GM18502 (cell line): Measurements from ENCODE around the gene APLNR.

ENCODE experiments used
- ATAC-seq: cut with Tn5 transposase; IDR thresholded peaks from one replicate; pipeline ENCODE4 v1.9.1; 2021; ENCODE audit warnings: mild to moderate bottlenecking; ENCODE audit not compliant: unreplicated experiment, poor library complexity

The APLNR gene

DNA sequence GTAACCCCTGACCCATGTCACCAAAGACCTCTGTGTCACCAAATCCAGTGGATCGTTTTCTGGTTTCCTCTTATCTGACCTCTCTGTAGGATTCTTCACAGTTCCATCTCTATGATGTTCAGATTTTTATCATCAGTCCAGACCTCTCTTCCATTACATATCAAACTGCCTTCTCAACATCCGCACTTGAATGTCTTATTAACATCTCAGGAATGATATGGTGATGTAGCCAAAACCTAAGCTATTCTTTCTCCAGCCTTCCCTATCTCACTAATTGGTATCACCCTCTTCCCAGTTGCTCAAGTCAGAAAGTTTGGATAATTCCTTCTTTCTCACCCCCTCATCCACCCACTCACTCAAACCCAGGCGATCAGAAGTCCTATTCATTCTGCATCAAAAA lies 13.4 kb downstream of the APLNR start:
- no peak for ATAC-seq

DNA sequence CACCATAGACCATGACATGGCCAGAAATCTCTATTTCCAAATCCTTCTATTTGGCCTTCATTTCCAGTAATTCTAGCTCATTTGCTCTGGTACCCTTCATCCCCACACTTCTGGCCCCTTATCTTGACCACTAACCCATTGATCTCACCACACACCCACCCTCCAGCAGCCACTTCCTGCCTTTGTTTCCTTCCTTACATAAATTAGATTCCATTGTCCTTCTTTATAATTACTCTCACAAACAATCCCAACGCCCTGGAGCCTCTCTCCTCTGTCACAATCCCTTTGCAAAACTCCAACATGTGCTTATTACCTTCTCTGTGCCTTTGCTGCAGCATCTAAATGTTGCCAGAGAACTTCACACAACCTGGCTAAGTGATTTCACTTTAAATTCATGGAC lies 14.8 kb downstream of the APLNR start:
- no peak for ATAC-seq

DNA sequence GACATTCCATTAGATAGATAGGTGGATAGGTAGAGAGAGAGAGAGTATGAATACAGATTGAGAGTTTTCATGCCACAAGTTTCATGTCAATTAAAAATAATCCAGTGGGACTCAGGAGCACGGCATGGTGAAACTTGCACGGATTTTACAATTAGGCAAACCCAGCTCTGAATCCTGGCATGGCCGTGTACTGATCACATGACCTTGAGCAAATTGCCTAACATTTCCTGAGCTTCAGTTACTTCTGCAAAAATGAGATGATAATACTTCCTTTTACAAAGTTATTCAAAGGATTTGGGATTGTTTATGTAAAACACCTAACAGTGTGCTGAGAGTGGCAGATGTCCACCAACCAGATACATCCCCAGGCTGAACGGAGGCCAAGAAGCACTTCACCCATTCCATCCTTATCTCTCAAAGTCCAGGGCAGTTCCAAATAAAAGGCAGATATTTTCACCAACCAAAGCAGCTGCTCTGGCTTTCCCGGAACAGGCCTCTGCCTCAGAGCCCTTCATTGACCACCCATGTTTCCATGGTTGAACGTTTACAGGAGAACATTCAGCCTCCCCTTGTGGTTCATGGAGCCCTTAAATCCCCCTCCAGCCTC lies 17.9 kb downstream of the APLNR start:
- no peak for ATAC-seq

DNA sequence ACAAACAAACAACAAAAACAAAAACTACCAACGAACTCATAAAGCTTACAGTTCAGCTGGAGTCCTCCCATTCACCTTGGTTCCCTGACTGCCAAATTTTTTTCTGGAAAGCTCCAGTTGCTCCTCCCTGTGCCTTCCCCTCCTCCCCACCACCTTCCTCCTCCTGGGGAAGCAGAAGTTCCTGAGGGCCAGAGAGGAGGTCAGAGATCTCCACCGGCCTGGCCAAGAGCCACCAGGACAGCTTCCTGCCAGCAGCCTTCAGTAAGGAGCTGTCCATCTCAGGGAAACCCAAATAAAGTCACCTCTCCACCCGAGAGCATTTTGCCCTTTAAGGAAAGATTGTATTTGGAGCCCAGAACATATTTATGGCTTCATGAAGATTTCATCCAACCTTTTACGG lies 20.0 kb downstream of the APLNR start:
- ATAC-seq = no peak

DNA sequence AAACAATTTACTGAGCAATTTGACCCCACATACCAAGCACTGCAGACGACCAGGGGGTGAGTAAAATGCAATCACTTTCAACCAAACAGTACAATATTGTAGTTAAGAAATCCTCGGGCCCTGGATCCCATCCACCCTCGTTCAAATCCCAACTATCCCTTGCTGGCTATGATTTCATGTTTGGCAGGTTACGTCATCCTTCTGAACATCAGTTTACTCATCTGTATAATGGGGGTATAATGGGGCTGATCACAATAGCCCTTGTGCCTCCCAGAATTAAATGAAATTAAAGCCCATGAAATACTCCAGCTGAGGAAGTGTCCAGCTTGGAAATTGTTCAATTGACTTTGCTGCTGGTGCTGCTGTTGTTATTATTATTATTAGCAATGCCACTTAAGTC lies 20.6 kb downstream of the APLNR start:
- ATAC-seq = no peak

DNA sequence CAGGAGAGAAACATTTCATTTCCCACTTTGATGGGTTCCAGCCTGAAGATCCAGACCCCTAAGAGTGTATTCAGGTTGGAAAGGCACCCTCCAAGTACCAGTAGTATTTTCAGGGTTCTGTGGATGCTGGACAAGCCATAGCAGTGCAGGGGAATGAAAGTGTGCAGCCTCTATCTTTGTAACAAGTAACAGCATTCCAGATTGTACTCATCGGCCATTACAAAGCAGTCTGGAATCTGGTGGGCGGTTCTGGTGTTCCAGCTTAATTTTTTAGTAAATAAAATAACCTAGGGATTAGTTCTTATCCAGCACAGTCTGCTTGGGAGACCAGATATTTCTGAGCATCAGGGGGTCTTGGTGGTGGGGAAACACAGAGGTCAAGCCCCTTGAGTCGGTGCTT lies 22.6 kb downstream of the APLNR start:
- no peak for ATAC-seq

DNA sequence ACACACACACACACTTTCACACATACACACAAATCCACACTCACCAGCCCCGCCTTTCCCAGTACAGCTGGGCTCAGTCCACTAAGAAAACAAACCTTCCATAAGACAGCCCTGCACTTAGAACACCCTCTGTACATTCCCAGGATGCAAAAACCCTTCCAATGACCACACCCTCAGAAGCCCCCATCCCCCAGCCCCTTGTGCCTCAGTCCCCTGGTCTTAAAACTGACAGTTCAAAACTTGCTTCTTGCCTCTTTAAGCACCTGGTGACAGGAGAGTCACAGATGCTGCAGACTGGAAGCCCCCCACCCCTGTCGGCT lies 23.0 kb downstream of the APLNR start:
- ATAC-seq = no peak

DNA sequence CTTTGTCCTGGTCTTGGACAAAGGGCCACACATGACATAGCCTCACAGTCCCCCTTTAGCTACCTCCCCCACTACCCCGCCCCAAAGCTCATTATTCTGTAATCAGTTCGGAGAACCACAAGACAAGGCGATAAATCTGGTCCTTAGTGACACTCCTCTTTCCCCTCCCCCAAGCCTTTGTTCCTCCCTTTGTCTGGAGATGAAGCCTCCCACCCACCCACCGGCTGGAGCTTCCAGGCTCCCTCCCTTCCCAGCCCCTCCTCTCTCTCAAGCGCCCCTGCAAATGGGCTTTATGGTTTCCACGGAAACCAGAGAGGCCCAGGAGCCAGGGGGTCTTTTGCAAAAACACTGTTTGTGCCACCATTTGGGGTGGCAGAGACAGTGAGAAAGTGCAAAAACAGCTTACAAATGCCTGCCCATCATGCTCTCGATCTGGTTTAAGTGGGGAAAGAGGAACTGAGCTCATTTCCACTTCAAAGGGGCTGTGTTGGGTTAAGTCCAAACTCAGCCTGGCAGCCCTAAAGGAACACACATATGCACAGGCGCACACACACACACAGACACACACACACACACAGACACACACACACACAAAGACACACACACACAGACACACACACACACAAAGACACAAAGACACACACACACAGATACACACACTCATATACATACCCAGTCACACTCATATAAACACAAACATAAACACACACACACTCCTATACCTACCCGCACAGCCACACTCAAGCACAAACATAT lies 23.5 kb downstream of the APLNR start:
- no peak for ATAC-seq

DNA sequence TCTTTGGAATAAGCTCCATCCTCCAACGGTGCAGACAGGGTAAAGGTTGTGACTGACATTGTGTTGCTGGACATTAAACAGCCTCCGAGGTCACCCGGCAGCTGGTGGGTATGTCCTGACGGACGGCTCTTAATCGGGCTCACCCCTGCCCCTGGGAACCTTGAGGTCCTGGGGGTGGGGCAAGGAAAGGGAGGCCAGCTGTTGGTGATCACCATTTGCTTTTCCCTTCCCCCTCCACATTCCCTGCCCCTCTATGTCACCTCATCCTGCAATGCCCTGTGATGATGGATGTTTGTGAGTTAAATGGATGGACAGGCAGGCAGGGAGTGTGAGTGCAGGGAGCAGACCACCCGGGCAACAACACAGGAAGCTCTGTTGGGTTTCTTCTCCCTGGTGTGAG lies 26.3 kb downstream of the APLNR start:
- ATAC-seq = no peak

DNA sequence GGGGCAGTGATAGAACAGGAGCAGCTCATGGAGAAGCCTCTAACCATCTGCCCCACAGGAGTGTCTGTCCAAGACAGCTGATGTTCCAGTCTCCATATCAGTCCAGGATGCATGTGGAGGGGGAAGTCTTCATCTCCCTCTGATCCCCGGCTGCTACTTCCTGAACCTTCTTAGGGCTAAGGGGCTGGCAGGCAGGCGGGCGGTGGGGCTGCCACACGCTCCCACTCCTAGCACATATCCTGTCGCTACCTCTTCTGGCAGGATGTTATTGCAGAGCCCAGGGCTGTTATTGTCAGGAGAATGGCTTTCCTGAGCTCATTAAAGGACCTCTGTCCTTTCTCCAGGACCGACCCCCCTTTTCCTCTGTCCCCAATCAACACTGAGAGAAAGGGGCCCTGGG lies 29.9 kb downstream of the APLNR start:
- no peak for ATAC-seq

DNA sequence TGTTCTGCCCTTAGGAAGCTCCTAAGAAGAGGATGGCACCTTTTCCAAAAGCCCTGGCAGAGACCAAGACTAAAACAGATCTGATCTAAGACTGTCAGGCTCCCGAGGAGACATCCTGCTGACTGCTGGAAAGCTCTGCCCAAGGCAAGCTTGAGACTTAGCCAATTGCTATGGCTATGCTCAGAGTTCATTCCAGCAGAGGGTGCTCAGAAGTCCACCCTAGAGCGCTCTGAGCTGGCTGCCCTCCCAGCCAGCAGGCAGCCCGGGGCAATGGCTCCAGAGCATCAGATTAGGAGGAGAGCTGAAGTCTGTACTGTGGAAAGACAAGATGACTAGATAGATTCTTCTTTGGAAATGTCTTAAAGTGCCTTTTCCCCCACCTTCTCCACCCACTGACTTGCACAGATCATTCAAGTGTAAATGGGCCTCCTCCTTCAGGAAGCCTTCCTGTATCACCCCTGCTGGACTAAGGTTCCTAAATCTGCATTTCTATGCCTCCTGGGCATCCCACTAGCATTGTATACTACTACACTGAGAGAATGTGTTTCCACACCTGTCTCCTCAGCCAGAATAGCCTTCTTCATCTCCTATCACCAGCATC lies 31.9 kb downstream of the APLNR start:
- no peak for ATAC-seq

DNA sequence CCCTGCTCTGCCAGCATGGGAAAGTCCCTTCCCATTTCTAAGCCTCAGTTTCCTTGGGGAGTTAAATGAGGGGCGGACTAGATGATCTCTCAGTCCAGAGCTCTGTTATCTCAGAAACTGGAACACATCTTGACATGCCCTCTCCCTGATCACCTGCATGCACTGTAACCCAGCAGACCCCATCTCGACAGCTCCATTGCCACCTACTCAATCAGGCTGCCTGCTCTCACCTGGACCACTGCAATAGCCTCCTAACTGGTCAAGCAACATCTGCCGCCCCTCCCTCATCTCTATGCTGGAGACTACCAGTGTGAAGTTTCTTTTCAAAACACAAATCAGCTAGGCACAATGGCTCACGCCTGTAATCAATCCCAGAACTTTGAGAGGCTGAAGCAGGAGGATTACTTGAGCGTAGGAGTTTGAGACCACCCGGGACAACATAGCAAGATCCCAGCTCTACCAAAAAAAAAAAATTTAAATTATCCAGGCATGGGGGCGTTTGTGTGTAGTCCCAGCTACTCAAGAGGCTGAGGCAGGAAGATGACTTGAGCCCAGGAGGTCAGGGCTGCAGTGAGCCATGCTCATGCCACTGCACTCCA lies 33.1 kb downstream of the APLNR start:
- ATAC-seq = no peak

DNA sequence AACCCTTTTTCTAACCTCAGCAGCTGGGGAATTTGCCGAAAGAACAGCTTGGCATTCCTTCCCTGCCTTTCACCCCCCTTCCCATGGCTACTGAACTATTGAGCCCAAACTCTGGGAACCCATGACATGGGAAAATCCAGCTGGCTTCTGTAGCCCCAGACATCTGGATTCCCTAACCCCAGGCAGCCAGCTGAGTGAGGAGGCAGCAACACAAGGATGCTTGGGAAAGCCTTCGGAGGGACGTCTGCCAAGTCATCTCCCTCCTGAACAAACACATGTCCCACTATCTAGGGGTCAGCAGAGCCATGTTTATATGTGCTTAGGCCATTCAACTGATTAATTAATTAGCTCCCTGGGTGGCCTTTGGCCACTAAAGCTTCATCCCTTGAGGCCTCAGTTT lies 33.7 kb downstream of the APLNR start:
- ATAC-seq = no peak

DNA sequence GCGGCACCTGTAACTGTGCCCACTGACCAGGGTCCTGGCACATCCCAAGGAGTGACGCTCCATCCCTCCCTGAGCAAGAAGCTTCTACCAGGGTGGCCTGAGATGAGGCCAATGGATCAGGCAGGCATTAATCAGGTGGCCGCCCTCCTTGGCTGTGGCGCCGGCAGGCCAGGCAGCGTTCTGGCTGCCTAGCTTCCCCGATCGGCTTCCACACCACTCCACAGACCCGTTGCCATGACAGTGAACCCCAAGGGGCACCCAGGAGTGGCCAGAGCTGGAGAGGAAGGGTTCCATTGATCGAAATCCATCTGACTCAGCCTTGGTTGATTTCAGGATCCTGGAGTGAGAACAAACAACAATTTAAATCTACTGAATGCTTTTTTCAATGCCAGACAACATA lies 34.8 kb downstream of the APLNR start:
- no peak for ATAC-seq

DNA sequence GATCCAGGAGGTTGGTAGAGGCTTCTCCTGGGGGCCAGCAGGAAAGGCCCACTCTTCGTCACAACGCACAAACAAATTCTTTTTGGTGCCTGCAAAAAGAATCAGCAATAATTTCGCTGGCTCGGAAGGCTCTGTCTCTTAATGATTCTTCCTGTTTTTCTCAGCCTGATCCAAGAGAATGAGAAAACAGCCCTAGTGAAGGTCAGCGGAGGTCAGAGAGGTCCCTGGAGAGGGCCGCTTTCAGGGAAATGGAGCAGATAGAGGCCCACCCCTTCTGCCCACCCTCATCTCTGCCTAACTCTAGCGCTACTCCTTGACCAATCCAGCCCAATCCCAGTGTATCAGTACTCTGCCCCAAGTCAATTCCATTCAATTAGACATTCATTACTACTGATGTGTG lies 36.1 kb downstream of the APLNR start:
- ATAC-seq = no peak

DNA sequence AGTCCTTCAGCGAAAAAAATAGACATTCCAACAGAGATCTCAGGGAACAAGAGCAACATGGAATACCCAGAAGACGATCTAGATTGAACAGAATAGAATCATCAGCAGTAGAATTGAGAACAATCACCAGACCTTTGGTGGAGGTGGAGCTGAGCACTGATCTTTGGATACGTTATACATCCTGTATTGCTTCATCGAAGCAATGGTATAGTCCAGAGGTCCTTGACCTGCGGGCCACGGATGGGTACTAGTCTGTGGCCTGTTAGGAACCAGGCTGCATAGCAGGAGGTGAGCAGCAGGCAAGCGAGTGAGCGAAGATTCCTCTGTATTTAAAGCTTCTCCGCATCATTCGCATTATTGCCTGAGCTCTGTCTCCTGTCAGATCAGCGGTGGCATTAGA lies 37.7 kb downstream of the APLNR start:
- no peak for ATAC-seq

DNA sequence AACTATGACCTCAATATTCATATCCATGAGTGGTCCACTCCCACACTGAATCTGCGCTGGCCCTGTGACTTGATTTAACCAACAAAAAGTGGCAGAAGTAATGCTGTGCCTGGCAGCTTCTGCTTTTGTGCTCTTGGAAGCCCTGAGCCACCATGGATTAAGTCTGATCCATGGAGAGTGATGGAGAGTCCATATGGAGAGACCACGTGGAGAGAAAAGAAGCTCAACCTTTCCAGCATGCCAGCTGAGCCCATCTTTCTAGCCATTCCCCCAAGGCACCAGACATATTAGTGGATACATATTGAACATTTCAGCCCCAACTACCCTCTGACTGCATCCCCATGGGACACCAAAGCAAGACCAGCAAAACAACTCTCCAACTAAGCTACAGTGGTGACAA lies 39.3 kb downstream of the APLNR start:
- no peak for ATAC-seq

DNA sequence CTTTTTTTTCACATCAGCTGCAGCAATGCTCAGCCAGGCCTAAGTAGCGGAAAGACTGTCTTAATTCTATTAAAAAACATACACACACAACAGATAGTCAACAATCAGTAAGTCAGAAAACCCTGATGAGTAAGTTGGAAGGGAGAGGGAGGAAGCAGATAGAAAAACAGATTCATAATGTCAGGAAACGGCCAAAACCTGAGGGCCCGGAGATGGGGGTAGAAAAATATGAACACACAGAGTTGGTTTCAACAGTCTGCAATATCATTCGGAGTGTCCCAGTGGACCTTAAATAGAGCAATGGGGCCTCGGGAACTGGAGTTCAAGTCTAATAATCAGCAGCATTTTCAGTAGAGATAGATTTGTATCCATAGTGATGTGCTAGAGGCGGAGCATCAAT lies 40.5 kb downstream of the APLNR start:
- no peak for ATAC-seq

DNA sequence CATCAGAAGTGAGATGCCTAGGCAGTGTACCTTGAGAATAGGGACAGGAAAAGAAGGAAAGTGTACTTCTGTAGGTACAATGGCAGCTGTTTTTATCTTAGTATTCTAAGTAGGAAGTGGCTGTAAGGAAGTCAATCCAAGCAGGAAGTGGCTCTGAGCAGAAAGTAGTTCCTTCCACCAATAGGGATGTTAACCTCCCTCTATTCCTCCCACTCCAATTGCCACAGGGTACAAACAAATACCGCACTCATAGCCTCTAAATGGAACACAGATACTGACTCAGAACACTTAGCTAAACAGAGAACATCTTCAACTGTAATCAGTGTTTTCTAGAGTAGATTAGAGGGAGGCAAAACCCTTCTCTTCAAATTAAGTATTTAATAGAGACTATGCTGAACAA lies 44.7 kb downstream of the APLNR start:
- no peak for ATAC-seq

DNA sequence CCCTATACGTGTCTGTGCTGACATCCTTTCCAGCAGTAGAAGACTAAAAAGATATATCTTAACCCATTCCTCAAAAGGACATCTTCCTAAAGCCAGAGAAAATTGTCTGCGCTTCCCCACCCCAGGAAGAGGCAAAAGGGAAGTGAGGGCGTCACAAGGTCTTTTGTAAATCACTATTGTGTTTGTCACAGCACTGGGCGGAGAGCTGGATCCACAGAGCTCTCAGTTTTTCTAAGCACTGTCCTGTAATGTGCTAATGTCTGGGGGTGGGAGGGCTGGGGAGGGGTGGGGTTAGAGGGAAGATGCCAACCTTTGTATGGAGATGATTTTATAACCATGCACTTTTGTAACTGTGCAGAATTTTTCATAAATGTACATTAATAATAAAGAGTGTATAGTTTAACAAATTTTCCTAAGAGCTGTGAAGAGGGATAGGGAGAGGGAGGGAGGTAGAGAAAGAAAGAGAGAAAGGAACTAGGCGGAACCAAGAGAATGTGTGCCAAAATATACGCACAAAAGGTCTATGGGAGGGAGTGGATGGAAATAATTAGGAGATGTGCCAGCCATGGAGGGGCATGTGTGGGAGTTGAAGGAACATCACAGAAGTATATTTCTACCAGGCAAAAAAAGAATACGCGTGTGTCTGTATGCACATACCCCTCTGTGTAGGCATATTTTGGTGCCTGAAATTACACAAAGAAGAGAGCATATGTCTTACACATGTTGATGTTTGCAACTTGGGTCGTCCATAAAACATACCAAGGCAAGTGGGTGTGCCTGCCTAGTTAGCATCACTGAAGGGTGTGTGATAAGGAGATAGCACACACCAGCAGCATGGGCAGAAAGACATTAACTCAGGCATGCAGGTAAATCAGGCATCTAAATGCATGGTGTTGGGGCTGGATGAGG lies 45.5 kb downstream of the APLNR start:
- ATAC-seq = no peak

DNA sequence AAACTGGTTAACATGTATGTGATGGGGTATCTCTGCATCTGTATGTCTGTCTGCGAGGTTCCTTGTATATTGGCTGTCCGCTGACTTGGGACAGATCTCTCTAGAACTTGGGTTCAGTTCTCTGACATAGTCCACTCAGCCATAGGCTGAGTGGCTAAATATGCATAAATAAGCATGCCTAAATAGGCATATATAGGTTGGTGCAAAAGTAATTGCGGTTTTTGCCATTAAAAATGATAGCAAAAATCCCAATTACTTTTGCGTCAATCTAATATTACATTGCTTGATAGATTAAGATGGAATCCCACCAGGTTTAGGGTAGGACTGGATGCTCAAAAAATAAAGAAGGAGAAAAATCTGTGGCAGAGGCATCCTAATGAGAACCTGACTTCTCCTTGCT lies 46.5 kb downstream of the APLNR start:
- ATAC-seq = no peak
